Osteocyte (in vitro differentiated cells): ENCODE measurements around the gene CRIP2. TPM values are rescaled to one million over a fixed set of nuclear protein-coding genes. Genes with fewer than 3 reads are reported as not detected.

Experiments used
- DNase-seq: peaks from one replicate; pipeline ENCODE4 v3.0.0; 2021; ENCODE audit warnings: mixed read lengths; ENCODE audit not compliant: unreplicated experiment; ENCODE audit errors: extremely low spot score
- H3K27ac Mint-ChIP-seq: one replicate; pipeline ENCODE4 v1.8.0; 2021; ENCODE audit warnings: mild to moderate bottlenecking, mixed read lengths; ENCODE audit not compliant: unreplicated experiment
- H3K27me3 Mint-ChIP-seq: one replicate; pipeline ENCODE4 v1.8.0; 2021; ENCODE audit warnings: mixed read lengths; ENCODE audit not compliant: unreplicated experiment
- H3K36me3 Mint-ChIP-seq: one replicate; pipeline ENCODE4 v1.8.0; 2021; ENCODE audit warnings: mixed read lengths; ENCODE audit not compliant: unreplicated experiment
- H3K4me1 Mint-ChIP-seq: one replicate; pipeline ENCODE4 v1.8.0; 2021; ENCODE audit warnings: mixed read lengths; ENCODE audit not compliant: unreplicated experiment
- H3K4me3 Mint-ChIP-seq: one replicate; pipeline ENCODE4 v1.8.0; 2021; ENCODE audit warnings: mild to moderate bottlenecking, moderate library complexity, mixed read lengths; ENCODE audit not compliant: unreplicated experiment
- H3K9me3 Mint-ChIP-seq: one replicate; pipeline ENCODE4 v1.8.0; 2021; ENCODE audit warnings: mixed read lengths; ENCODE audit not compliant: unreplicated experiment
- total RNA-seq: library from RNA; stranded (reverse); gene quantifications from 2 replicates; pipeline ENCODE4 v1.2.1, GENCODE V29; 2021
- TF ChIP-seq, protein P1 (sequence below): fragments of 200-600 bp; sonication (generic); IDR thresholded peaks from 2 replicates; pipeline ENCODE4 v1.5.0; 2021; ENCODE audit warnings: antibody characterized with exemption, mild to moderate bottlenecking, moderate library complexity

Gene CRIP2
- total RNA-seq, 1 donor from 2014 or later, result 191 TPM

DNA sequence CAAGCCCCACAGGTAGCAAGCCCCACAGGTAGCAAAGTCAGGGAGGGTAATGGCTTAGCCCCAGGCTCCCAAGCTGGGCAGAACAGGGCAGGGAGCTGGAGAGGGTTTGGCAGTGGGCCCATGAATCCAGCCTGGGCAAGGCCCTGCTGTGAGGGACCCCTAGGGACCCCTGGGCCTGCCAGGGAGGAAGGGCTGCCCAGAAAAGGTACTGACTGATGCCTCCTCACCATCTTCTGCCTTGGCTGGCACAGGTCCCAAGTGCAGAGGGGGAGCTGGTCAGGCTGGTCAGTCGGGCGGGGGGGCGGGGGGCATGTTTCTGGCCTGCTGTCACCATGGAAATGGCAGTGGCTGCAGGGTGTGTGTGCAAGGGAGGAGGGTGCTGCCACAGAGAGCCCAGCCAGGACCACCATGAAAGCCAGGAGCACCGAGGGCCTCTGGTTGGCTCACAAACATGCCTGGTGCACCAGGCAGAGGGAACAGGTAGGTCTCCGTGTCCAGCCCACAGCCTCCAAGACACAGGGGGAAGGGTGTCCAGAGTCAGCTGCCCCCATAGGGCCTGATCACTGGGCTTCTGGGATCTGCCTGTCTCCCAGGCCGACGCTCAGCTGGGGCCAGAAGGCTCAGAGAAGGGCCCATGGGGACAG lies 1.5 kb upstream of the CRIP2 start:
- peaks cover 44% of the 10 kb centered on the region for H3K4me1 Mint-ChIP-seq
- peak overlapping the region; percentile 88 for H3K27ac Mint-ChIP-seq
- no peaks in the 10 kb centered on the region for H3K27me3 Mint-ChIP-seq
- H3K4me3 Mint-ChIP-seq, result peak overlapping the region; percentile 26
- no peaks in the 10 kb centered on the region for H3K9me3 Mint-ChIP-seq
- no peaks in the 10 kb centered on the region for H3K36me3 Mint-ChIP-seq
- TF ChIP-seq, protein P1, sequence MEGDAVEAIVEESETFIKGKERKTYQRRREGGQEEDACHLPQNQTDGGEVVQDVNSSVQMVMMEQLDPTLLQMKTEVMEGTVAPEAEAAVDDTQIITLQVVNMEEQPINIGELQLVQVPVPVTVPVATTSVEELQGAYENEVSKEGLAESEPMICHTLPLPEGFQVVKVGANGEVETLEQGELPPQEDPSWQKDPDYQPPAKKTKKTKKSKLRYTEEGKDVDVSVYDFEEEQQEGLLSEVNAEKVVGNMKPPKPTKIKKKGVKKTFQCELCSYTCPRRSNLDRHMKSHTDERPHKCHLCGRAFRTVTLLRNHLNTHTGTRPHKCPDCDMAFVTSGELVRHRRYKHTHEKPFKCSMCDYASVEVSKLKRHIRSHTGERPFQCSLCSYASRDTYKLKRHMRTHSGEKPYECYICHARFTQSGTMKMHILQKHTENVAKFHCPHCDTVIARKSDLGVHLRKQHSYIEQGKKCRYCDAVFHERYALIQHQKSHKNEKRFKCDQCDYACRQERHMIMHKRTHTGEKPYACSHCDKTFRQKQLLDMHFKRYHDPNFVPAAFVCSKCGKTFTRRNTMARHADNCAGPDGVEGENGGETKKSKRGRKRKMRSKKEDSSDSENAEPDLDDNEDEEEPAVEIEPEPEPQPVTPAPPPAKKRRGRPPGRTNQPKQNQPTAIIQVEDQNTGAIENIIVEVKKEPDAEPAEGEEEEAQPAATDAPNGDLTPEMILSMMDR, result no peak
- DNase-seq, result no peak

DNA sequence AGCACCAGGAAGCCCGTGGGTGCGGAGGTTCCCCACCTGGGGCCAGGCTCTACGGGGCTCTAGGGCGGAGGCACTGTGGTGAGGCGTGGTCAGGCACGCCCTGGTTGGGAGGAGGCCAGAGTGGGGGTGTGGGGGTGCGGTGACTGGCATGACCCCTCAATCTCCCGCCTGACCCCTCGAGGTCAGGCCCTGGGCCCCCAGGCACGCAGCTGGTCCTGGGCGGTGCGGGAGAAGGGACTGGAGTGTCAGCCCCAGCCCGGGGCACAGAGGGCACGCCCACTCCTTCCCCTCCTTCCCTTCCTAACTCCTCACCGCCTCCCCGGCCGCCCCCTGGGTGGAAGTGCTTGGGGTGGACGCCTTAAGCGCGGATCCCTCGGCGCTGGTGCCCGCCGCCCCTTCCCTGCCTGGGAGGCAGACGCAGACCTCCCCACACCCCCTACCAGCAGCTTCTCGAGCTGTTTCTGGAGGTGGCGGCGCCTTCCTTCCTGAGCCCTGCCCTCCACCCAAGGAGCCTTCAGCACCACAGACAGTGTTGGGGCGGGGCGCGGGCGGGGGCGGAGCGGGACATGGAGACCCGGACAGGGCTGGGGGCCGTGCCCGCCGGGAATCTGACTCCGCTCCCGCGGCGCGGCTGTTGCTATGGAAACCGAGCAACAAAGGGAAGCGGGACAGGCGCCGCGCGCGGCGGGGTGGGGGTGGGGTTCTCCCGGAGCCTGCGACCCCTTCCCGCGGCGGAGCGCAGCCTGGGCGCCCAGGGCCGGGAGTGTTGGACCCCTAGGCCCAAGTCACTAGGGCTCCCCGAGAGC lies 741 bp upstream of the CRIP2 start:
- Mint-ChIP-seq H3K27ac (peak overlapping the region; percentile 88), H3K27me3 (no peaks in the 10 kb centered on the region), H3K4me1 (peaks cover 44% of the 10 kb centered on the region), H3K4me3 (peak overlapping the region; percentile 59), H3K36me3 (no peaks in the 10 kb centered on the region), H3K9me3 (no peaks in the 10 kb centered on the region)
- TF ChIP-seq, protein P1, result no peak
- DNase-seq, result peak; percentile 98

DNA sequence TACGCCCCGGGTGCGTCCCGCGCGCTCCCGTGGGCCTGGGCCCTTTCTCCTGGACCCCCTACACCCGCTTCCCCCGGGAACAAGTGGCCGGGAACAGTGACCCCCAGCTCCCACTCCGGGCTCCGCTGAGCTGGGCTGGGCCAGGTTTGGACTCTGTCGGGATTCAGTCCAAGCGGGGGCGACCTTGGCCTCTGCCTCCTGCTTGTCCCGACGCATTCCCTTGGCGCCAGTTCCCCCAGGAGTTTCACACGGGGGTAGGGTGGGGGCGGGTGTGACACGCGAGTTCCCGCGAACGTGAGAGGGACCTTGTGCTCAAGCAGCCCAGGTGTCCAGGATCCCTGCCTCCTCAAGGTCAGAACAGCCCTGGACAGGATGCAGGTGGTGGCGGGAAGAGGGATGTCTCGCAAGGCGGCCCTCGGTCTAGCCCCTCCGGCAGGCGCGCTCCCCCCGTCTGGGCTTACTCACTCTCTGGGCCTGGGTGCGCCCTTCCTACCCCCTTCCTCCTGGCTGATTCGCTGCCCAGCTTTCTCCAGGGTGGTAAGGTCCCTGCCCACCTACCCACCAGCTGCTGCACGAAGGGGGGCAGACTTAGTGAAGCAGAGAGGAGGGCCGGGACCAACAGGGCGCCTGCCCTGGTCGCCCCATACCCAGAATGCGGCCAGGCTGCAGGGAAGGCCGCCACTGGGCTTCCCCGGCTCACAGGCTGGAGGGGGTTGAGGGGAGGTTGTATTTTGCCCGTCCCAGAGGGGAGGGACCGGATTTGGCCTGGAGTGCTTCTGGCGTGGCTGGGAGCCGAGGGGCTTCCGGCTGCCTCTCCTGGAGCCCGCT lies 862 bp downstream of the CRIP2 start:
- no peak for DNase-seq
- TF ChIP-seq, protein P1, result no peak
- H3K27me3 Mint-ChIP-seq, result no peaks in the 10 kb centered on the region
- peak overlapping the region; percentile 89 for H3K27ac Mint-ChIP-seq
- H3K36me3 Mint-ChIP-seq, result peaks cover 2% of the 10 kb centered on the region
- H3K9me3 Mint-ChIP-seq, result no peaks in the 10 kb centered on the region
- H3K4me1 Mint-ChIP-seq, result peaks cover 52% of the 10 kb centered on the region
- H3K4me3 Mint-ChIP-seq, result peak overlapping the region; percentile 77

DNA sequence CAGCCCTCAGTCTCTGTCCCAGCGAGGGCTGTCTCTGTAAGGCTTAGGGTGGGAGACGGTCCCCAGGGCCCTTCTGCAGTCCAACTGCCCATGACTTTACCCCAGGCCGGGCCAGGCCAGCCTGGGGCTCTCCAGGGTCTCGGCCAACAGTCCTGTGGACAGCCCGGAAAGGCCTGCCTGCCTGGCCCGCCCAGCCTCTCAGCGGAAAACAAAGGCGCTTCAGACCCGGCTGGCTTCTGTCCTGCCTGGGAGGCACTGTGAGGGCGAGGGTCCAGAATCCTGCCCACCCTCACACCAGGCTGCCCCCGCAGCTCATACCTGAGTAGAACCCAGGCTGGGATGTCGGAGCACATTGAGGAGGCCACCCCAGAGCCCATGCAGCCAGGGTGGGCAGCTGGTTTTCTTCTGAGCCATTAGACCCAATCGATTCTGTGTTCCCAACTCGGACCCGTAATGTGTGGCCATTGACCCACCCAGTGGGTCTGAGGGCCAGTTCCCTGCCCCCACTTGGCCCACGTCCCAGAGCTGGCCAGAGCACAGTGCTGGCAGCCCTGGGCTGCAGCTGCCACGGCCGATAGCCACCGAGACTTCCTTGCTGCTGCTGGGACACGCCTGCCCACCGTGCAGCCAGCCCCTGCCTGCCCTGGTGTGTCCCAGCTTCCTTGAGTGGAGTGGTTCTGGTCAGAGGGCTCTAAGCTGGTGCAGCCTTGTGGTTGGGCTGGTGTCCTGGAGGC lies 1.6 kb downstream of the CRIP2 start:
- no peaks in the 10 kb centered on the region for H3K27me3 Mint-ChIP-seq
- peaks cover 2% of the 10 kb centered on the region for H3K36me3 Mint-ChIP-seq
- TF ChIP-seq, protein P1, result no peak
- peak overlapping the region; percentile 77 for H3K4me3 Mint-ChIP-seq
- H3K4me1 Mint-ChIP-seq, result peaks cover 55% of the 10 kb centered on the region
- H3K27ac Mint-ChIP-seq, result peak overlapping the region; percentile 89
- no peak for DNase-seq
- no peaks in the 10 kb centered on the region for H3K9me3 Mint-ChIP-seq
